Thyroid gland (tissue), 4 donors: ENCODE data around the gene CDC25B.
"Not testable (repeated sequence)": the region's sequence is repeated elsewhere in the genome, so short reads cannot be mapped to it uniquely, and the experiment has no call there.

Experiments used
- CTCF ChIP-seq, 6 experiments: fragments of 200-600 bp in 3 of 6; fragments of 450-650 bp in 3 of 6; sonication (generic) in 3 of 6; IDR thresholded peaks; one replicate each; pipeline ENCODE4 v1.5.1; 2016 to 2019; ENCODE audit warnings: antibody characterized with exemption in 6 of 6, mild to moderate bottlenecking in 2 of 6, inconsistent platforms in 1 of 6, moderate library complexity in 1 of 6
- POLR2A ChIP-seq, 2 donors: fragments of 450-650 bp; IDR thresholded peaks; one replicate each; pipeline ENCODE4 v1.6.1; 2017; ENCODE audit warnings: antibody characterized with exemption in 2 of 2, mild to moderate bottlenecking in 2 of 2, moderate library complexity in 1 of 2

- TF ChIP-seq POLR2A, CTCF (IDR thresholded peaks at IDR 0.05): not testable (repeated sequence)
Measured at GRCh38 chr20:3789201-3789600, 6.9 kb upstream of the CDC25B start.
